Natural killer cell (primary cell): Measurements from ENCODE around the gene TLK1. TPM values are rescaled to one million over a fixed set of nuclear protein-coding genes. Genes with fewer than 3 reads are reported as not detected.
"Not testable (repeated sequence)": the region's sequence is repeated elsewhere in the genome, so short reads cannot be mapped to it uniquely, and the experiment has no call there.

ENCODE experiments used
- ATAC-seq, 3 donors: fragments of 150-1000 bp in 2 of 3; fragments of 200-7000 bp in 1 of 3; cut with Tn5 transposase; 1 replicate in 1 of 3; 2 replicates in 2 of 3; pipeline ENCODE4 v1.10.0; 2021; ENCODE audit warnings: mild to moderate bottlenecking in 2 of 3, moderate library complexity in 2 of 3
- DNase-seq, 2 donors: peaks; one replicate each; pipeline versions ENCODE4 v3.0.0 to v3.0.0-alpha.2; 2013 to 2021; ENCODE audit warnings: mixed read lengths in 1 of 2
- H3K27ac ChIP-seq: one replicate; pipeline ENCODE4 v1.5.1; 2013; ENCODE audit warnings: mild to moderate bottlenecking, low read length
- H3K27me3 ChIP-seq: one replicate; pipeline ENCODE4 v1.6.1; 2013; ENCODE audit warnings: low read length; ENCODE audit not compliant: control insufficient read depth, insufficient read depth
- H3K36me3 ChIP-seq: one replicate; pipeline ENCODE4 v1.6.1; 2013; ENCODE audit warnings: low read length; ENCODE audit not compliant: control insufficient read depth, insufficient read depth
- H3K4me1 ChIP-seq: one replicate; pipeline ENCODE4 v1.6.1; 2013; ENCODE audit warnings: low read length; ENCODE audit not compliant: control insufficient read depth, insufficient read depth
- H3K4me3 ChIP-seq: one replicate; pipeline ENCODE4 v1.5.1; 2013; ENCODE audit warnings: low read length
- H3K9me3 ChIP-seq: one replicate; pipeline ENCODE4 v1.6.1; 2013; ENCODE audit warnings: low read length; ENCODE audit not compliant: control insufficient read depth, insufficient read depth
- H3K27ac Mint-ChIP-seq, 2 donors: one replicate each; pipeline ENCODE4 v1.8.0; 2022; ENCODE audit warnings: mild to moderate bottlenecking in 2 of 2, mixed read lengths in 2 of 2, moderate library complexity in 1 of 2
- H3K27me3 Mint-ChIP-seq, 2 donors: one replicate each; pipeline ENCODE4 v1.8.0; 2022; ENCODE audit warnings: low read depth in 2 of 2, mixed read lengths in 2 of 2
- H3K36me3 Mint-ChIP-seq: one replicate; pipeline ENCODE4 v1.8.0; 2022; ENCODE audit warnings: mixed read lengths
- H3K4me1 Mint-ChIP-seq, 2 donors: one replicate each; pipeline ENCODE4 v1.8.0; 2022; ENCODE audit warnings: mixed read lengths in 2 of 2
- H3K4me3 Mint-ChIP-seq: one replicate; pipeline ENCODE4 v1.8.0; 2022; ENCODE audit warnings: mild to moderate bottlenecking, moderate library complexity, mixed read lengths
- H3K9me3 Mint-ChIP-seq, 2 donors: one replicate each; pipeline ENCODE4 v1.8.0; 2022; ENCODE audit warnings: mixed read lengths in 2 of 2
- WGBS: methylation state at CpG from one replicate; pipeline ENCODE4 v1.1.7; 2013; ENCODE audit warnings: missing lambda C conversion rate; ENCODE audit not compliant: insufficient coverage; 5-methylcytosine and 5-hydroxymethylcytosine counted together
- intact Hi-C: fragments of 100-400 bp; cut with micrococcal nuclease; formaldehyde crosslinking; loops from one replicate; pipeline ENCODE4 v1.14.2; 2022
- total RNA-seq, 4 donors: library from RNA; stranded (reverse); fragments of 120-200 nt in 1 of 4; gene quantifications; one replicate each; pipeline versions ENCODE4 v1.2.3 to v1.2.4, GENCODE V29; 2013 to 2022
- TF ChIP-seq, protein P1 (sequence below): fragments of 200-600 bp; IDR thresholded peaks from one replicate; pipeline ENCODE4 v1.8.0; 2022; ENCODE audit warnings: antibody characterized with exemption

The TLK1 gene
- total RNA-seq, 3 donors from 2014 or later (not counting 1 experiment from before 2014, with no cell fraction given): 90.9 to 101 (median 91.2) TPM

DNA sequence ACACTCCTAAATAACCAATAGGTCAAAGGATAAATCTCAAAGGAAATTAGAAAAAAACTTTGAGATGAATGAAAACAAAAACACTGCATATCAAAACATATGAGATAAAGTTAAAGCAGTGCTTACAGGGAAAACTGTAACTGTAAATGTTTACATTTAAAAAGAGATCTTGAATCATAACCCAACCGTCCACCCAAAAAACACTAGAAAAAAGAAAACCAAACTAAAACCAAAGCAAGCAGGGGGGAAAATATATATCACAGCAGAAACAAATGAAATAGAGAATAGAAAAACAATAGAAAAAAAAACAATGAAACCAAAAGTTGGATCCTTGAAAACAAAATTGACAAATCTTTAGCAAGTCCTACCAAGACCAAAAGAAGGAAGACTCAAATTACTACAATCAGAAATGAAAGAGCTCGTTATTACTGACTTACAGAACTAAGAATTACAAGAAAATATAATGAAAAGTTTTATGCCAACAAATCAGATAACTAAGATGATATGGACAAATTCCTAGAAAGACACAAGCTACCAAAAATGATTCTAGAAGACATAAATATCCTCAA, 65.6 kb downstream of the TLK1 start:
- H3K27ac ChIP-seq: no peak overlapping the region
- no peak overlapping the region for H3K4me3 ChIP-seq
- peaks cover 5 to 20% of the 10 kb centered on the region in 2 donors for H3K9me3 Mint-ChIP-seq
- H3K36me3 ChIP-seq: peaks cover 3% of the 10 kb centered on the region
- peaks cover 30% of the 10 kb centered on the region for H3K36me3 Mint-ChIP-seq
- no peak overlapping the region for H3K4me3 Mint-ChIP-seq
- TF ChIP-seq, protein P1, sequence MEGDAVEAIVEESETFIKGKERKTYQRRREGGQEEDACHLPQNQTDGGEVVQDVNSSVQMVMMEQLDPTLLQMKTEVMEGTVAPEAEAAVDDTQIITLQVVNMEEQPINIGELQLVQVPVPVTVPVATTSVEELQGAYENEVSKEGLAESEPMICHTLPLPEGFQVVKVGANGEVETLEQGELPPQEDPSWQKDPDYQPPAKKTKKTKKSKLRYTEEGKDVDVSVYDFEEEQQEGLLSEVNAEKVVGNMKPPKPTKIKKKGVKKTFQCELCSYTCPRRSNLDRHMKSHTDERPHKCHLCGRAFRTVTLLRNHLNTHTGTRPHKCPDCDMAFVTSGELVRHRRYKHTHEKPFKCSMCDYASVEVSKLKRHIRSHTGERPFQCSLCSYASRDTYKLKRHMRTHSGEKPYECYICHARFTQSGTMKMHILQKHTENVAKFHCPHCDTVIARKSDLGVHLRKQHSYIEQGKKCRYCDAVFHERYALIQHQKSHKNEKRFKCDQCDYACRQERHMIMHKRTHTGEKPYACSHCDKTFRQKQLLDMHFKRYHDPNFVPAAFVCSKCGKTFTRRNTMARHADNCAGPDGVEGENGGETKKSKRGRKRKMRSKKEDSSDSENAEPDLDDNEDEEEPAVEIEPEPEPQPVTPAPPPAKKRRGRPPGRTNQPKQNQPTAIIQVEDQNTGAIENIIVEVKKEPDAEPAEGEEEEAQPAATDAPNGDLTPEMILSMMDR: no peak
- no peaks in the 10 kb centered on the region for H3K27me3 Mint-ChIP-seq
- H3K27me3 ChIP-seq: no peaks in the 10 kb centered on the region
- WGBS: no CpG with 5 or more reads among the region's 2 CpGs
- no peaks in the 10 kb centered on the region for H3K4me1 ChIP-seq
- H3K4me1 Mint-ChIP-seq: peaks cover 41 to 47% of the 10 kb centered on the region in 2 donors
- intact Hi-C loops: no loop called here
- H3K27ac Mint-ChIP-seq: no peak overlapping the region
- DNase-seq (no peak), ATAC-seq (no peak)
- H3K9me3 ChIP-seq: peaks cover 6% of the 10 kb centered on the region

DNA sequence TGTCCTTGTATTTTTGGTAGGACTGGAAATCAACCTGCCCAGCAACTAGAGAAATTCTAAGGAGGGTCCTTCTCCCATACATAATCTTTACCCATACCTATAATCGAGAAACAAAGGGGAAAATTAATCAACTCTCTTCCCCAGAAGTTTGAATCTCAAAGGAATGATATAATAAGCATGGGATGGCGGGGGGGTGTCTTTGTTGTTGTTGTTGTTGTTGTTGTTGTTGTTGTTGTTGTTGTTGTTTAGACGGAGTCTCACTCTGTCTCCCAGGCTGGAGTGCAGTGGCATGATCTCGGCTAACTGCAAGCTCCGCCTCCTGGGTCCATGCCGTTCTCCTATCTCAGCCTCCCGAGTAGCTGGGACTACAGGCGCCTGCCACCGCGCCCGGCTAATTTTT, 69.2 kb downstream of the TLK1 start:
- H3K9me3 ChIP-seq, H3K9me3 Mint-ChIP-seq, H3K36me3 ChIP-seq, ATAC-seq, H3K4me1 ChIP-seq, H3K27ac ChIP-seq, H3K4me3 ChIP-seq, H3K4me3 Mint-ChIP-seq, H3K36me3 Mint-ChIP-seq, intact Hi-C loops, H3K27me3 ChIP-seq, DNase-seq, H3K27ac Mint-ChIP-seq, H3K27me3 Mint-ChIP-seq: not testable (repeated sequence)
- 98% methylated on average over 10 of the region's 11 CpGs for WGBS
- peaks cover 53 to 56% of the 10 kb centered on the region in 2 donors for H3K4me1 Mint-ChIP-seq

DNA sequence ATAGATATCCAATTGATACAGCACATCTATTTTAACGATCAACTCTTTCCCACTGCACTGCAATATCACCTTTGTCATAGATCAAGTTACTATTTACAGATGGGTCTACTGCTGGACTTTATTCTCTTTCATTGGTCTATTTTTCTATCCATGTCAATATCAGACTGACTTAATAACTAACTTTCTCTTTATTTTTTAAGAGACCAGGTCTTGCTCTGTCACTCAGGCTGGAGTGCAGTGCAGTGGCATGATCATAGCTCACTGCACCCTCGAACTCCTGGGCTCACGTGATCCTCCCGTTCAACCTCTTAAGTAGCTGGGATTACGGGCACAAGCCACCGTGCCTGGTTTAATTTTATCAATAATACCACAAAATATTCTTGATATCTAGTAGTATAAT, 71.2 kb downstream of the TLK1 start:
- no peaks in the 10 kb centered on the region for H3K27me3 Mint-ChIP-seq
- no peaks in the 10 kb centered on the region for H3K36me3 ChIP-seq
- peaks cover 3% of the 10 kb centered on the region for H3K4me1 ChIP-seq
- H3K27me3 ChIP-seq: no peaks in the 10 kb centered on the region
- H3K27ac Mint-ChIP-seq: peak overlapping the region in 1 of 2 donors; percentile 6
- ATAC-seq: no peak
- 96% methylated on average over 6 of the region's 6 CpGs for WGBS
- intact Hi-C loops: no loop called here
- peaks cover 51 to 57% of the 10 kb centered on the region in 2 donors for H3K4me1 Mint-ChIP-seq
- no peaks in the 10 kb centered on the region for H3K9me3 Mint-ChIP-seq
- TF ChIP-seq, protein P1: no peak
- no peak for DNase-seq
- H3K4me3 ChIP-seq: no peak overlapping the region
- H3K27ac ChIP-seq: no peak overlapping the region
- no peaks in the 10 kb centered on the region for H3K36me3 Mint-ChIP-seq
- H3K4me3 Mint-ChIP-seq: no peak overlapping the region
- no peaks in the 10 kb centered on the region for H3K9me3 ChIP-seq

DNA sequence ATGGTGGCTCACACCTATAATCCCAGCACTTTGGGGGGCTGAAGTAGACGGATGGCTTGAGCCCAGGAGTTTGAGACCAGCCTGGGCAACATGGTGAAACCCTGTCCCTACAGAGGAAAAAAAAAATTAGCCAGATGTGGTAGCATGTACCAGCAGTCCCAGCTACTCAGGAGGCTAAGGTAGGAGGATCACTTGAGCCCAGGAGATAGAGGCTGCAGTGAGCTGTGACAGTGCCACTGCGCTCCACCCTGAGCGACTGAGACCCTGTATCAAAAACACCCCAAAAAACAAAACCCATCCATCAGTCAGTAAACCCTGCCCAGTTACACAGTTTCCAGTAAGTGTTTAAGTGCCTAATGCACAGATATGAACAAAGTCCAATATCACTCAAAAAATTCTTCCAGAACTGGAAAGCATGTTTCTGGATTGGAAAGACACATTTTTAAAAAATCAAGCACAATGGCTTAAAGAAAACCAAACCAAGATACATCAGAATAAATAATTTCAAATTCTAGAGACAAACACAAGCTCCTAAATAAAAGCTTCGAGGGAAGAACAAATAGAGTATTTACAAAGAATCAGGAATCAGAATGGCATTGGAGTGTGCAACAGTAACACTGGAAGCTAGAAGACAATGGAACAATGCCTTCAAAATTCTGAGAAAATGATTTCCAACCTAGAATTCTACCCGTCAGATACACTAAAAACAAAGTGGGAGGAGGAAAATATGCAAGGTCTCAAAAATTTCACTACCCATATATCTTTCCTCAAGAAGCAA, 72.4 kb downstream of the TLK1 start:
- DNase-seq (no peak), ATAC-seq (no peak)
- no peak overlapping the region for H3K27ac ChIP-seq
- intact Hi-C loops: no loop called here
- H3K4me1 ChIP-seq: peaks cover 3% of the 10 kb centered on the region
- WGBS: 96% methylated on average over 4 of the region's 5 CpGs
- Mint-ChIP-seq H3K4me1 (peaks cover 52 to 61% of the 10 kb centered on the region in 2 donors), H3K27me3 (no peaks in the 10 kb centered on the region), H3K9me3 (no peaks in the 10 kb centered on the region), H3K27ac (peak overlapping the region in 1 of 2 donors; percentile 49), H3K4me3 (no peak overlapping the region), H3K36me3 (no peaks in the 10 kb centered on the region)
- H3K36me3 ChIP-seq: no peaks in the 10 kb centered on the region
- H3K4me3 ChIP-seq: no peak overlapping the region
- no peaks in the 10 kb centered on the region for H3K27me3 ChIP-seq
- TF ChIP-seq, protein P1: no peak
- no peaks in the 10 kb centered on the region for H3K9me3 ChIP-seq
